Natural killer cell (primary cell): ENCODE results near the gene PSMA8. TPM values are rescaled to one million over a fixed set of nuclear protein-coding genes. Genes with fewer than 3 reads are reported as not detected.

ENCODE experiments used
- ATAC-seq, 3 donors: fragments of 150-1000 bp in 2 of 3; fragments of 200-7000 bp in 1 of 3; cut with Tn5 transposase; 1 replicate in 1 of 3; 2 replicates in 2 of 3; pipeline ENCODE4 v1.10.0; 2021; ENCODE audit warnings: mild to moderate bottlenecking in 2 of 3, moderate library complexity in 2 of 3
- DNase-seq, 2 donors: peaks; one replicate each; pipeline versions ENCODE4 v3.0.0 to v3.0.0-alpha.2; 2013 to 2021; ENCODE audit warnings: mixed read lengths in 1 of 2
- H3K27ac ChIP-seq: one replicate; pipeline ENCODE4 v1.5.1; 2013; ENCODE audit warnings: mild to moderate bottlenecking, low read length
- H3K27me3 ChIP-seq: one replicate; pipeline ENCODE4 v1.6.1; 2013; ENCODE audit warnings: low read length; ENCODE audit not compliant: control insufficient read depth, insufficient read depth
- H3K36me3 ChIP-seq: one replicate; pipeline ENCODE4 v1.6.1; 2013; ENCODE audit warnings: low read length; ENCODE audit not compliant: control insufficient read depth, insufficient read depth
- H3K4me1 ChIP-seq: one replicate; pipeline ENCODE4 v1.6.1; 2013; ENCODE audit warnings: low read length; ENCODE audit not compliant: control insufficient read depth, insufficient read depth
- H3K4me3 ChIP-seq: one replicate; pipeline ENCODE4 v1.5.1; 2013; ENCODE audit warnings: low read length
- H3K9me3 ChIP-seq: one replicate; pipeline ENCODE4 v1.6.1; 2013; ENCODE audit warnings: low read length; ENCODE audit not compliant: control insufficient read depth, insufficient read depth
- H3K27ac Mint-ChIP-seq, 2 donors: one replicate each; pipeline ENCODE4 v1.8.0; 2022; ENCODE audit warnings: mild to moderate bottlenecking in 2 of 2, mixed read lengths in 2 of 2, moderate library complexity in 1 of 2
- H3K27me3 Mint-ChIP-seq, 2 donors: one replicate each; pipeline ENCODE4 v1.8.0; 2022; ENCODE audit warnings: low read depth in 2 of 2, mixed read lengths in 2 of 2
- H3K36me3 Mint-ChIP-seq: one replicate; pipeline ENCODE4 v1.8.0; 2022; ENCODE audit warnings: mixed read lengths
- H3K4me1 Mint-ChIP-seq, 2 donors: one replicate each; pipeline ENCODE4 v1.8.0; 2022; ENCODE audit warnings: mixed read lengths in 2 of 2
- H3K4me3 Mint-ChIP-seq: one replicate; pipeline ENCODE4 v1.8.0; 2022; ENCODE audit warnings: mild to moderate bottlenecking, moderate library complexity, mixed read lengths
- H3K9me3 Mint-ChIP-seq, 2 donors: one replicate each; pipeline ENCODE4 v1.8.0; 2022; ENCODE audit warnings: mixed read lengths in 2 of 2
- WGBS: methylation state at CpG from one replicate; pipeline ENCODE4 v1.1.7; 2013; ENCODE audit warnings: missing lambda C conversion rate; ENCODE audit not compliant: insufficient coverage; 5-methylcytosine and 5-hydroxymethylcytosine counted together
- intact Hi-C: fragments of 100-400 bp; cut with micrococcal nuclease; formaldehyde crosslinking; loops from one replicate; pipeline ENCODE4 v1.14.2; 2022
- total RNA-seq, 4 donors: library from RNA; stranded (reverse); fragments of 120-200 nt in 1 of 4; gene quantifications; one replicate each; pipeline versions ENCODE4 v1.2.3 to v1.2.4, GENCODE V29; 2013 to 2022
- TF ChIP-seq, protein P1 (sequence below): fragments of 200-600 bp; IDR thresholded peaks from one replicate; pipeline ENCODE4 v1.8.0; 2022; ENCODE audit warnings: antibody characterized with exemption

The PSMA8 gene
- total RNA-seq, 3 donors from 2014 or later (not counting 1 experiment from before 2014, with no cell fraction given) = 1.3 TPM; not detected in 2

DNA sequence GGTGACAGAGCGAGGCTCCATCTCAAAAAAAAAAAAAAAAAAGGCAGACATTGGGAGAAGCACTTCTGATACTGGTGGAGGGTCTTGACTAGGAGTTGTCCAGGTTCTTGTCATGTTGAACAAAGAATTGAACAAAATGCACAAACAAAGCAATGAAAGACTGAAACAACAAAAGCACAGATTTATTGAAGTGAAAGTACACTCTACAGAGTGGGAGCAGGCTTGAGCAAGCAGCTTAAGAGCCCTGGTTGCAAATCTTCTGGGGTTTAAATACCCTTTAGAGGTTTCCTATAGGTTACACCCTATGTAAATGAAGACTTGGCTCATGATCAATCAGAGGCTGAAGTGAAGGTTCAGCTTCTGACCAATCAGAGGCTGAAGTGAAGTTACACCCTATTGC is 36.8 kb upstream of the PSMA8 start:
- ATAC-seq (no peak), DNase-seq (no peak)
- no peaks in the 10 kb centered on the region for H3K36me3 ChIP-seq
- Mint-ChIP-seq H3K9me3 (no peaks in the 10 kb centered on the region), H3K27me3 (peaks cover 10 to 17% of the 10 kb centered on the region in 2 donors), H3K27ac (no peak overlapping the region), H3K36me3 (no peaks in the 10 kb centered on the region), H3K4me3 (no peak overlapping the region), H3K4me1 (no peaks in the 10 kb centered on the region)
- no peaks in the 10 kb centered on the region for H3K4me1 ChIP-seq
- TF ChIP-seq, protein P1, sequence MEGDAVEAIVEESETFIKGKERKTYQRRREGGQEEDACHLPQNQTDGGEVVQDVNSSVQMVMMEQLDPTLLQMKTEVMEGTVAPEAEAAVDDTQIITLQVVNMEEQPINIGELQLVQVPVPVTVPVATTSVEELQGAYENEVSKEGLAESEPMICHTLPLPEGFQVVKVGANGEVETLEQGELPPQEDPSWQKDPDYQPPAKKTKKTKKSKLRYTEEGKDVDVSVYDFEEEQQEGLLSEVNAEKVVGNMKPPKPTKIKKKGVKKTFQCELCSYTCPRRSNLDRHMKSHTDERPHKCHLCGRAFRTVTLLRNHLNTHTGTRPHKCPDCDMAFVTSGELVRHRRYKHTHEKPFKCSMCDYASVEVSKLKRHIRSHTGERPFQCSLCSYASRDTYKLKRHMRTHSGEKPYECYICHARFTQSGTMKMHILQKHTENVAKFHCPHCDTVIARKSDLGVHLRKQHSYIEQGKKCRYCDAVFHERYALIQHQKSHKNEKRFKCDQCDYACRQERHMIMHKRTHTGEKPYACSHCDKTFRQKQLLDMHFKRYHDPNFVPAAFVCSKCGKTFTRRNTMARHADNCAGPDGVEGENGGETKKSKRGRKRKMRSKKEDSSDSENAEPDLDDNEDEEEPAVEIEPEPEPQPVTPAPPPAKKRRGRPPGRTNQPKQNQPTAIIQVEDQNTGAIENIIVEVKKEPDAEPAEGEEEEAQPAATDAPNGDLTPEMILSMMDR = no peak
- no peak overlapping the region for H3K27ac ChIP-seq
- no peaks in the 10 kb centered on the region for H3K9me3 ChIP-seq
- 82% methylated on average over 1 of the region's 1 CpG for WGBS
- no peak overlapping the region for H3K4me3 ChIP-seq
- intact Hi-C loops = no loop called here
- no peaks in the 10 kb centered on the region for H3K27me3 ChIP-seq

DNA sequence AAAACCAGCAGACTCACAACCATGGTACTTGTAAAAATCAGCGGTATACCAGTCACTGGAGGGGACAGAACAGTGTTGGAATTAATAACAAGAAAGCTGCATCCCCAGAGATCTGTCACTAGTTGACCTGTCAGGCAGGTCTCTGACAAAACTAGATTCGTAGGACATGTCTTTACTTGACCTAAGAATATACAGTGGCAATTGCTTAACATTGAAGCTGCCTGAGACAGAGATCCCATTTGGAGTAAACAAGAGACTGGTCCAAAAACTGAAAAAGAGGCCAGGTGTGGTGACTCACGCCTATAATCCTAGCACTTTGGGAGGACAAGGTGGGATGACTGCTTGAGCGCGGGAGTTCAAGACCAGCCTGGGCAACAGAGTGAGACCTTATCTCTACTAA is 36.1 kb upstream of the PSMA8 start:
- Histone ChIP-seq H3K27ac (no peak overlapping the region), H3K36me3 (no peaks in the 10 kb centered on the region), H3K9me3 (no peaks in the 10 kb centered on the region), H3K4me3 (no peak overlapping the region), H3K4me1 (no peaks in the 10 kb centered on the region), H3K27me3 (no peaks in the 10 kb centered on the region)
- TF ChIP-seq, protein P1 = no peak
- intact Hi-C loops = no loop called here
- no peak overlapping the region for H3K4me3 Mint-ChIP-seq
- DNase-seq = no peak
- H3K9me3 Mint-ChIP-seq = no peaks in the 10 kb centered on the region
- H3K36me3 Mint-ChIP-seq = no peaks in the 10 kb centered on the region
- no peak for ATAC-seq
- H3K4me1 Mint-ChIP-seq = no peaks in the 10 kb centered on the region
- WGBS = 100% methylated on average over 3 of the region's 5 CpGs
- peaks cover 11 to 24% of the 10 kb centered on the region in 2 donors for H3K27me3 Mint-ChIP-seq
- no peak overlapping the region for H3K27ac Mint-ChIP-seq

DNA sequence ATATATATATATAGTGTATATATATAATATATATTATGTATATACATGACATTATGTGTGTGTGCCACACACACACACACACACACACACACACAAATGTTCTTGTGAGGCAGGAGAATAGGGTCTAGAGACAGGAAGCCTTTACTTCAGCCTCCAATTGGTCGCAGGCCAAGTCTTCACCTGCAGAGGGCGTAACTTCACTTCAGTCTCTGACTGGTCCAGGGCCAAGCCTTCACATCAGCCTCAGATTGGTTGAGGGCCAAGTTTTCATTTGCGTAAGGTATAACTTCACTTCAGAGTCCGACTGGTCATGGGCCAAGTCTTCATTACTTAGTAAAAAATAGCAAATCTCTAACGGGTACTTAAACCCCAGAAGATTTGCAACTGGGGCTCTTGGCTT is 30.1 kb upstream of the PSMA8 start:
- 95% methylated on average over 5 of the region's 5 CpGs for WGBS
- no peak overlapping the region for H3K27ac Mint-ChIP-seq
- no peaks in the 10 kb centered on the region for H3K36me3 Mint-ChIP-seq
- H3K4me1 Mint-ChIP-seq = no peaks in the 10 kb centered on the region
- peaks cover 9 to 32% of the 10 kb centered on the region in 2 donors for H3K27me3 Mint-ChIP-seq
- intact Hi-C loops = no loop called here
- H3K36me3 ChIP-seq = no peaks in the 10 kb centered on the region
- H3K4me3 ChIP-seq = no peak overlapping the region
- ATAC-seq = peak in 1 of 3 donors; percentile 54
- H3K9me3 ChIP-seq = no peaks in the 10 kb centered on the region
- TF ChIP-seq, protein P1 = no peak
- no peaks in the 10 kb centered on the region for H3K27me3 ChIP-seq
- no peaks in the 10 kb centered on the region for H3K4me1 ChIP-seq
- peak in 1 of 2 donors; percentile 66 for DNase-seq
- peaks cover 0 to 2% of the 10 kb centered on the region in 2 donors for H3K9me3 Mint-ChIP-seq
- H3K4me3 Mint-ChIP-seq = no peak overlapping the region
- no peak overlapping the region for H3K27ac ChIP-seq

DNA sequence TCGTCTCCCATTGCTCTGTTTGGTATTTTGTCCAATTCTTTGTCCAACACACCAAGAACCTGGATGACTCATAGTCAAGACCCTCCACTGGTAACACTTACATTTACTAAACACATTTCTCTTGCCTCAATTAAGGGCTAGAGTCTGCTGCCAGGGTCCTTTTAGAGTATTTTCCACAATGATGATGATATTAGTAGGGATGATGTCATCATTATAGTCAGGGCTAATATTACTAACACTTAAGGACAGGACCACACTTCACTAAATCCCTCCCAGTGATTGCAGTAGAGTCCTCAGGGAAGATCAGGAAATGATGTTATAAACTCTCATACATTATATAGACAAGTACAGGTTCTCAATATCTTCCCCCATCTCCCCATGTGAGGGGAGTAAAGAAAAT is 29.6 kb upstream of the PSMA8 start:
- H3K27ac Mint-ChIP-seq = no peak overlapping the region
- 96% methylated on average over 1 of the region's 1 CpG for WGBS
- no peak for DNase-seq
- Histone ChIP-seq H3K27ac (no peak overlapping the region), H3K36me3 (no peaks in the 10 kb centered on the region), H3K4me1 (no peaks in the 10 kb centered on the region), H3K9me3 (no peaks in the 10 kb centered on the region), H3K27me3 (no peaks in the 10 kb centered on the region), H3K4me3 (no peak overlapping the region)
- H3K4me1 Mint-ChIP-seq = no peaks in the 10 kb centered on the region
- TF ChIP-seq, protein P1 = no peak
- H3K4me3 Mint-ChIP-seq = no peak overlapping the region
- peaks cover 6 to 32% of the 10 kb centered on the region in 2 donors for H3K27me3 Mint-ChIP-seq
- intact Hi-C loops = no loop called here
- no peaks in the 10 kb centered on the region for H3K36me3 Mint-ChIP-seq
- peaks cover 0 to 2% of the 10 kb centered on the region in 2 donors for H3K9me3 Mint-ChIP-seq
- no peak for ATAC-seq
